ENCODE data around the gene TCOF1. TPM values are rescaled to one million over a fixed set of nuclear protein-coding genes. Genes with fewer than 3 reads are reported as not detected.

The TCOF1 gene
- total and polyA plus RNA-seq, 2 donors (not counting 3 experiments of a cell fraction or from before 2014, with no cell fraction given) = 11.2 to 52.0 TPM

GRCh38 chr5:150401376-150402228 is 44.1 kb downstream of the TCOF1 start:
- no peaks in the 10 kb centered on the region for H3K9me1 ChIP-seq (replicated peaks; ENCODE audit: control insufficient read depth, extremely low read depth, insufficient read depth, low read length)
- no peak overlapping the region for H3K4me3 ChIP-seq (replicated peaks in 1 of 3; ENCODE audit: insufficient read depth in 1 of 3, low read depth in 1 of 3, low read length in 3 of 3)
- no peak overlapping the region for H3K4me2 ChIP-seq (ENCODE audit: insufficient read depth, low read length)
- FAIRE-seq (no peak), DNase-seq (ENCODE audit: low read depth, low spot score) (no peak)
- H3K9me3 ChIP-seq (replicated peaks; ENCODE audit: control insufficient read depth, insufficient read depth, low read length) = no peaks in the 10 kb centered on the region
- BruUV-seq (replicated peaks) = no TSS peak
- no peak overlapping the region for H2AFZ ChIP-seq (ENCODE audit: low read depth, low read length)
- no peaks in the 10 kb centered on the region for H4K20me1 ChIP-seq (replicated peaks; ENCODE audit: control insufficient read depth, extremely low read depth, insufficient read depth, low read length)
- H3K36me3 ChIP-seq (ENCODE audit: control insufficient read depth in 2 of 2, extremely low read depth in 1 of 2, insufficient read depth in 2 of 2, low read length in 2 of 2) = peaks cover 5 to 16% of the 10 kb centered on the region in 2 experiments
- TF ChIP-seq GATA2 (IDR thresholded peaks at IDR 0.05; ENCODE audit: insufficient read depth, insufficient read length, low read depth, low read length) (no peak), EZH2 (IDR thresholded peaks at IDR 0.05; ENCODE audit: borderline replicate concordance, low read depth, low read length, severe bottlenecking) (no peak), FOS (IDR thresholded peaks at IDR 0.05; ENCODE audit: borderline replicate concordance, insufficient read depth, low read length) (no peak), POLR2A (IDR thresholded peaks at IDR 0.05; ENCODE audit: low read depth, low read length) (no peak), MAX (IDR thresholded peaks at IDR 0.05; ENCODE audit: insufficient read depth, insufficient read length) (no peak), JUN (IDR thresholded peaks at IDR 0.05; ENCODE audit: borderline replicate concordance, insufficient read depth, insufficient read length, low read depth) (no peak), POLR2AphosphoS5 (IDR thresholded peaks at IDR 0.05; ENCODE audit: insufficient read depth, low read depth, low read length) (no peak), CTCF (IDR thresholded peaks at IDR 0.05; ENCODE audit: extremely low read depth in 1 of 2, insufficient read depth in 1 of 2, low read depth in 1 of 2, low read length in 2 of 2) (no peak), MYC (IDR thresholded peaks at IDR 0.05; ENCODE audit: low read depth, low read length) (no peak)
- H3K27me3 ChIP-seq (ENCODE audit: control insufficient read depth in 2 of 2, insufficient read depth in 2 of 2, low read length in 2 of 2) = no peaks in the 10 kb centered on the region
- no peaks in the 10 kb centered on the region for H3K4me1 ChIP-seq (ENCODE audit: control insufficient read depth, extremely low read depth, insufficient read depth, low read length)
- ChIA-PET POLR2A (no interaction called here), CTCF (interaction anchor here (1.3 to 2.2 kb wide), 2 partner anchors 9 to 34 kb away, joined by 5 to 8 read pairs; no protein-coding TSS in a partner anchor)
- dilution Hi-C loops (cut with MboI; ENCODE audit: extremely low pct_ligation_motif_present, low sequenced_read_pairs) = no loop called here
- H3K9ac ChIP-seq (replicated peaks; ENCODE audit: extremely low read depth, insufficient read depth, low read length) = no peak overlapping the region
- no peak overlapping the region for H3K27ac ChIP-seq (ENCODE audit: insufficient read depth, low read depth, low read length)
- H3K79me2 ChIP-seq (ENCODE audit: control insufficient read depth, insufficient read depth, low read length) = no peaks in the 10 kb centered on the region
- intact Hi-C loops (cut with micrococcal nuclease) = no loop called here

Data from endothelial cell of umbilical vein (primary cell).